ENCODE data around the gene CALHM4. TPM values are rescaled to one million over a fixed set of nuclear protein-coding genes. Genes with fewer than 3 reads are reported as not detected.

CALHM4 gene
- not detected in 2 replicates for total RNA-seq

GRCh38 chr6:116553451-116553850, at the start of gene CALHM4:
TSS of gene CALHM4 (plus strand) at chr6:116553751. CDS start at chr6:116553794, 43 bp downstream.

GRCh38 chr6:116511424-116512110, 42.0 kb upstream of the CALHM4 start, which contains the start of gene CALHM5:
TSS of gene CALHM5 (plus strand) at chr6:116511639. CDS start at chr6:116511697, 58 bp downstream.

GRCh38 chr6:116545651-116546050, 7.9 kb upstream of the CALHM4 start, which contains the start of gene TRAPPC3L:
TSS of gene TRAPPC3L (minus strand) at chr6:116545684. CDS start at chr6:116545514, 170 bp downstream.

GRCh38 chr6:116570856-116571682, 17.5 kb downstream of the CALHM4 start, which contains the start of gene RWDD1:
TSS of gene RWDD1 (plus strand) at chr6:116571504. CDS start at chr6:116571583, 79 bp downstream.

Other genes with a start within 250 kb of the CALHM4 start
- gene DSE, start 182.8 kb upstream of the CALHM4 start, total RNA-seq = 167 and 173 TPM in 2 replicates
- gene CALHM6, start 92.4 kb upstream of the CALHM4 start, total RNA-seq = 1.4 and 3.0 TPM in 2 replicates
- 3.1 and 4.2 TPM in 2 replicates for gene CALHM5, start 42.1 kb upstream of the CALHM4 start, total RNA-seq
- gene TRAPPC3L, start 8.1 kb upstream of the CALHM4 start, total RNA-seq = 0.11 and 0.13 TPM in 2 replicates
- 63.2 and 63.8 TPM in 2 replicates for gene RWDD1, start 17.8 kb downstream of the CALHM4 start, total RNA-seq
- 0.13 and 0.22 TPM in 2 replicates for gene RSPH4A, start 62.7 kb downstream of the CALHM4 start, total RNA-seq
- gene ZUP1, start 115.0 kb downstream of the CALHM4 start, total RNA-seq = 10.8 and 13.3 TPM in 2 replicates
- 7.4 and 9.4 TPM in 2 replicates for gene KPNA5, start 127.5 kb downstream of the CALHM4 start, total RNA-seq
- not detected in 2 replicates for gene FAM162B, start 212.0 kb downstream of the CALHM4 start, total RNA-seq